Skin of body (tissue), 2 donors: ENCODE data around the gene FSTL4. TPM values are rescaled to one million over a fixed set of nuclear protein-coding genes. Genes with fewer than 3 reads are reported as not detected.

ENCODE experiments used
- DNase-seq: peaks from one replicate; lab custom pipeline; 2025; lab: John Stamatoyannopoulos, UW
- total RNA-seq: library from RNA; depleted of rRNA; stranded (reverse); fragments of >200 nt; gene quantifications from one replicate; pipeline ENCODE4 v1.2.3, GENCODE V29; 2014

FSTL4 gene
- total RNA-seq, 1 donor from 2014 or later: 0.69 TPM

GRCh38 chr5:133327946-133328401 lies 284.4 kb downstream of the FSTL4 start:
- DNase-seq: no peak

DNA sequence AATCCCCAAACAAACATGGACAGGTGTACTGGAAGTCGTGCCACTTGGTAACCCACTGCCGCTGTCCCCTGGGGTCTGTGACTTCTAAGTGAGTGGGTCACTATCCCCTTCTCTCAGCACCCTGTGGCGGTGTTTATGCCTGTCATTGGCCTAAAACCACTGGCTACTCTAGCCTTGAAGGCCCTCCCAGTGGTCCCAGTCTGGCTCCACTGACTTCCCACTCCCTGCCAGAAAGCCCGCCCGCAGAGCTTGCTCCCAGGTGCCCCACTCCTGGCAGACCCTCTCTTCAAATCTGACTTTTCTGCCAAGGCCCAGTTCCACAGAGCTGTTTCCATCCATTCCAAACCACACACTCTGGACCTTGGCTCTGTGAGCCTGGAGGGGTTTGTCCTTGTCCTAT lies 286.0 kb downstream of the FSTL4 start:
- DNase-seq: no peak

GRCh38 chr5:133325864-133326263 lies 286.5 kb downstream of the FSTL4 start:
- DNase-seq: no peak

DNA sequence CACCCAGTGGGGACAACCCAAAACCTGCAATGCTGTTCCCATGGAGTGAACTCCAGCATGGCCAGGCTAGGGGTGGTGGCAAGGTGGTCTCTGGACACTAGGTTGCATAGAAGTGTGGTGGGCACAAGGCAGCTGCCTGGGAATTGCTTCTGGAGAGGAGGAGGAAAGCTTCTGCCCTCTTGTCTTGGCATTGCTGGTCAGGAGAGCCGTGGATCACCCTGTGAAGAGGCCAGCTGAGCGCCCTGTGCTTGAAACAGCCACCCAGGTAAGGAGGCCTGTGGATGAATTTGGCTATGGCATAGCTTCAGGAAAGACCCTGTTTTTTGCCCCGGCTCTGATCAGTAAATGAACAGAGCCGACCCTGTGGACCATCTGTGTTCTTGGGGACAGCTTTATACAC lies 287.4 kb downstream of the FSTL4 start:
- DNase-seq: no peak

- DNase-seq: no peak
Observed at GRCh38 chr5:133323494-133324457, 288.6 kb downstream of the FSTL4 start.

GRCh38 chr5:133322743-133323142 lies 289.6 kb downstream of the FSTL4 start:
- no peak for DNase-seq

DNA sequence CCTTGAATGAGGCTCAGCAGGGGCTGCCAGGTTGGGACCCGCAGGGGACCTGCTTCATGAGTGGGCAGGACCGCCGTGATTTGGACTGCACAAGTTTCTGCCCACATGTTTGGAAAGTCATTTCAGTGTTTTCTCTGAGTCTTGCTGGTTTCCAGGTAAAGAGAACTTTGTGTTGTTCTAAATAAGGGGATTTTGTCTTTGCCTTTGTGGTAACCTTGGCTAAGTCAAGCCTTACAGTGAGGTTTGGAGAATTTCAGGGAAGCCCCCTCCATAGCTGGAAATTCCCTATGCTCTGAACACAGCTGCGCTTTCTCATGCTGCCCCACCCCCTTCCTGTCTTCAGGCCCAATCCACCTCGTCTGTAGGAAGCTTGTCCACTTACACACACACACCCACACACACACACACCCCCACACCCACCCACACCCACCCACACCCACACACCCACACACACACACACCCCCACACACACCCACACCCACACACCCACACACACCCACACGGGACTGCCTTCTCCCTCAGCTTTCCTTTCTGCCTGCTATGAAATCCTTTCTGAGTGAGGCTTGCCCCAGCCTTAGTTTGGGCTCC lies 290.4 kb downstream of the FSTL4 start:
- no peak for DNase-seq

DNA sequence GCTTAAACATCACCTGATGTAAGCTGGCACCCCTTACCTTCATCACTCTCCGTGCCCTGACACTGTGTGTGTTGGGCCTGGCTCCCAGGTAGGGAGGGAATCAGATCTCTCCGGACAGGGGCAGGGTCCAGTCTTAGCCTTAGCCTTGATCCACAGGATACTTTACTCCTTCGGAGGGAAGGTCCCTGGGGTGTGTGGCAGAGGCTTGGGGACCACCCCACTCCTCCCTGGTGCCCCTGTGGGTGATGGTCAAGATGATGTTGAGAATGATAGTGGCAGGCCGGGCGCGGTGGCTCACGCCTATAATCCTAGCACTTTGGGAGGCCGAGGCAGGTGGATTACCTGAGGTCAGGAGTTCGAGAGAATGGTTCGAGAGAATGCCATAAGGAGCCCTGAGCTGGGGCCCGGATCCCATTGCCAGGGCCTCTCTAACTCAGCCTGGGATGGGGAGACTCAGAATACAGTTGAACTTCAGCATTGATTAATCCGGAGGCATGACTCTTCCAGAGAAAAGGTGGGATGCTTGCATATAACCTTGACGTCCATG lies 291.0 kb downstream of the FSTL4 start:
- DNase-seq: no peak

DNA sequence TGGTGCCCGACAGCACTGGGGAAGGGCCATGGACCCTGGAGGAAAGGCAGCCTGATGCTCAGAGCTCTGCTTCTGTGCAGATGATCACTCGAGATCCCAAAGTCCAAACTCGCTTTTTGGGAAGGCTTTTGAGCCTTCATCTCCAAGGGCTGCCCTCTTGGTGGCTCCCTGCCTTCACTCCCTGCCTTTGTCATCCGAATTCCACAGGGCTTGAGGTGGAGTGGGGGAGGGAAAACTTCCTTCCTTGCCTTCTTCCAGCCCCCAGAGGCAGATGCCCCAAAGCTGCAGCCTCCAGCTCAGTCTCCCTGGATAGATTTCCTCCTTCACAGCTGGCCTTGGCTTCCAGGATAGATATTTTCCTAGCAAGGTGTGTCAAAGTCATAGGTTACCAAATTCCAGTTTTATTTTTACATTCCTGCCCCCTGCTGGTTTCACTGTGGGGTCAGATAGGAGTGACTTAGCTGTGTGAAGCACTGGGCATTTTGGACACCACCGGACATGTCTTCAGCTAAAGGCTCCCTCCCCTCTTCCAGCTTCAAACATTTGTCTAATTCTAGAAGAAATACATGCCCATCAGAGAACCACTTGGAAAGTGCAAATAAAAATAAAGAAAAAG lies 292.3 kb downstream of the FSTL4 start:
- DNase-seq: no peak

DNA sequence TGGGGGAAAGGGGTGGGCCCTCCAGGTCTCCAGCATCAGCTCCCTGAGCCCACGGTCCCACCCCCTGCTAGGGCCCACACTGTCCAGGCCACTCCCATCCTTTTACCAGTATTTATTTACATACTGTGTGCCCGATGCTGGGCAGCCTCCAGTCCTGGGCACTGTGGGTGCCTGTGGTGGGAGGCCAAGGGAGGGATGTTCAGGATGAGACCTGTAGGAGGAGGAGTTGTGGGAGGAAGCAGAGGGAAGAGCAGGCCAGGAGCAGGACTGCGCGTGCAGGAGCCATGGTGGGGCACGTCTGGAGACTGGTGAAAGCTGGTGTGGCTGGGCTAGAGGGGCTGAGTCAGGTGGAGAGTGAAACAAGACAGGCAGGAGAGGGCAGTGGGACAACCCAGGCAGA lies 293.1 kb downstream of the FSTL4 start:
- no peak for DNase-seq

GRCh38 chr5:133317558-133317957 lies 294.8 kb downstream of the FSTL4 start:
- no peak for DNase-seq

DNA sequence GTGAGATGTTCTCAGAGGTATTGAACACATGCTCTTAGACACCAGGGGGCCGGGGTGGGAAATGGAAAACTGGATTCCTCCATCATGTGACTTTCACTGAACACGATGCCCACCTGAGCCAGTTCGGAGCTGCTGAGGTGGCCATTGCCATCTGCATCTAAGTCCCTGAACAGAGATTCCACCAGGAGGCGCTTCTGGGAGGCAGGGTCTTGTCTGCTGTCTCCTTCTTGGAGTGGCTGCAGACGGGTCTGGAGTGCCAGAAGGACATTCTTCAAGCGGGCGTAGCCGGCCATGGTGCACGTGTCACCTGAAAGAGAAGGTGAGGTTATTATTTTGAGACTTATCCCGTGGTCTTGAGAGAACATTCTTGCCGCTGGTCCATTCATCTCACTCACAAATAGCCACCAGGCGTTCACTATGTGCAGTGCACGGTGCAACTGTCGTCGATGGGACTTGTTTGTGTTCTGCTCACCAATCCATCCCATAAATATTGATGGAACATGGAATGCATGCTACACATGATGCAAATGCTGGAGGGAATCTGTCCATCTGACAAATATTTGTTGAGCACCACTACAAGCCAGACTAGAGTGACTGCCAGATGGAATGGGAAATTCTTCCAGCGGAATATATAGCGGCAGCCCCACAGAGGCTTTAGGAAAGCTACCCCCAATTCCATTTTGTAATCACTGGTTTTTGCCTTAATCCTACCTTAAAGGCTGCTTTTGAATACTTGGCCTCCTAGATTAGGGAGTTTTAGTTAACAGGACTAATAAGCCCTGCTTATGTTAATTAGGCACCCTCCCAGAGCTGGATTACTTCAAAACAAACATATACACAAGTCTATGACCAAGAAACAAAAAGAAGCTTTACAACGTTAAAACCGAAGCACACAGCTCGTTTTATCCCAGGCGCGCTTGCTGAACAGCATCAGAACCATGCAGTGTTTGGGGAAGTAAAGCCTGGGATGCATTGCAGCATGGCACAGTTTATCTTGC lies 295.7 kb downstream of the FSTL4 start:
- no peak for DNase-seq

- no peak for DNase-seq
Observed at GRCh38 chr5:133314086-133314485, 298.3 kb downstream of the FSTL4 start.

- no peak for DNase-seq
Observed at GRCh38 chr5:133311176-133311575, 301.2 kb downstream of the FSTL4 start.

- DNase-seq: no peak
Observed at GRCh38 chr5:133309984-133310621, 302.2 kb downstream of the FSTL4 start.

GRCh38 chr5:133309166-133309795 lies 303.1 kb downstream of the FSTL4 start:
- DNase-seq: no peak

DNA sequence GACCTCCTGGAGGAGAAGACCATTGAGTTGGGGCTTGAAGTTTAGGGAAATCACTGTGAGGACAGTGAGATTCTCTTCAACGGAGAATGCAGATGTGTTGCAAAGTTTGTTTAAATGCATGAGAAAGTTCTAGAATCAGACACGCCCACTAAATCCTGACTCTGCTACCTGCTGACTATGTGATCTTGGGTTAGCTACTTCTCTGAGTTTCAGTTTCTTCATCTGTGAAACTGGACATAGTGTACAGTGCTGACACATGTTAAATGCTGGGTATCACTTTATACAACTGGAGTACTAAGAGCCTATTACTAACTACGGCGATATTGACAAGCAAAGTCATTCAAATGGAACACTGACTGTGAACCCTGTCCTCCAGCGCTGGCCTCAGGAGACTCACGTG lies 305.1 kb downstream of the FSTL4 start:
- DNase-seq: no peak

- no peak for DNase-seq
Observed at GRCh38 chr5:133304707-133305216, 307.6 kb downstream of the FSTL4 start.

GRCh38 chr5:133304178-133304577 lies 308.2 kb downstream of the FSTL4 start:
- DNase-seq: no peak

DNA sequence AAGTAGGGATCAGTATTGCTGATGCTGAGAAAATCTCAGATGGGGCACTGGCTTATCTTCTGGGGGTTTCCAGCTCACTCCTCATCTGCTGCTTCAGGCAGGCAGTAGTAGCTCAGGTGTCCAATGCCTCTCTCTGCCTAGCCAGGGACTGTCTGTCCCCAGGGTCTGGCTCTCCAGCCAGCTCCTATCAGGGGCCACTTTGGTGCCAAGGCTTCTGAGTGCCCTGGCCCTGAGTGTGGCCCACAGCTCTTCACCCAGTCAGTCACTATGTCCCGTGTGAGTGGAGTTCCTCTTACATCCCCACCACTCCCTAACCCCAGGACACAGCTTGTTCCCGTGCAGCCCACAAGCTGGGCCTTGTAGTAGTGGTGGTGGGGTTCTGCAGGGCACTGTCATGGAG lies 309.0 kb downstream of the FSTL4 start:
- DNase-seq: no peak
